ENCODE data around the gene RFXANK. TPM values are rescaled to one million over a fixed set of nuclear protein-coding genes. Genes with fewer than 3 reads are reported as not detected.
A peak's percentile ranks its signal among the peaks of the same experiment; 100 is the strongest.

The RFXANK gene
- total RNA-seq, 1 experiment from 2014 or later = 73.4 TPM

DNA sequence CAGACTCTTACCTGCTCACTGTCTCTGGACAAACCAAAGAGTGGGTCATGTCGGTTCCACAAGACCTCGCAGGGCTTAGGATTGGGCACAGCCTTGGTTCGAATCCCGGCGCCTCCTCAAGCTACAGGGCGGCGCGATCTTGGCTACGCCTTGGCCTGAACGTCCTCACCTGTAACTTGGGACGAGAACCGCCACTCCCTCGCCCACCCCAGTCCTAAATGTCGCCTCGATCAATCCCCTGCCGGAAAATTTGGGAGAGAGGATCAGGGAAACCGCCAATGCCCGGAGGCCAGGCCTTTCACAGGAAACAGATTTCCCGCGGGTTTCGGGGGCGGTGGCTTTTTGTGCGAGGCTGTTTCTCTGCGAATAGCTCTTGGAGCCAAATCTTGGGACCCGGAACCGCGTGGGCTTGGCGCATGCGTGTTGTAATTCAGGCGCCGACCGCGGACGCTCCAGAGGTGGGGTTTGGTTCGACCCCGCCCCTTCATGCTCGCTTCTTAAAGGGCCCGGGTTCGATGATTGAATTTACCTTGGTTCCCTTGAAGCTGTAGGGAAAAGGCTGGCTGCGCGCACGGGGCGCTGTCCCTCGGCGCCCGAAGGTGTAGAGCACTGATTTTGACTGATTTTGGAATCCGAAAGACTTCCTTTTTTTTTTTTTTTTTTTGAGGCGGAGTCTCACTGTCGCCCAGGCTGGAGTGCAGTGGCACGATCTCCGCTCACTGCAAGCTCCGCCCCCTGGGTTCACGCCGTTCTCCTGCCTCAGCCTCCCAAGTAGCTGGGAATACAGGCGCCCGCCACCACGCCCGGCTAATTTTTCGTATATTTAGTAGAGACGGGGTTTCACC lies 11.2 kb downstream of the RFXANK start, which contains the start of gene NR2C2AP:
TSS of gene NR2C2AP (minus strand) at position 403 of the 845 bp plus-strand sequence. CDS start at position 49, 354 bp downstream.
- intact Hi-C loops (cut with micrococcal nuclease; ENCODE audit: unreplicated experiment) = loop anchor here (1.0 kb wide), 1 partner anchor 11 kb away; the partner anchor contains the start of genes BORCS8 and RFXANK
- BruUV-seq (replicated peaks) = TSS peak; percentile 91

DNA sequence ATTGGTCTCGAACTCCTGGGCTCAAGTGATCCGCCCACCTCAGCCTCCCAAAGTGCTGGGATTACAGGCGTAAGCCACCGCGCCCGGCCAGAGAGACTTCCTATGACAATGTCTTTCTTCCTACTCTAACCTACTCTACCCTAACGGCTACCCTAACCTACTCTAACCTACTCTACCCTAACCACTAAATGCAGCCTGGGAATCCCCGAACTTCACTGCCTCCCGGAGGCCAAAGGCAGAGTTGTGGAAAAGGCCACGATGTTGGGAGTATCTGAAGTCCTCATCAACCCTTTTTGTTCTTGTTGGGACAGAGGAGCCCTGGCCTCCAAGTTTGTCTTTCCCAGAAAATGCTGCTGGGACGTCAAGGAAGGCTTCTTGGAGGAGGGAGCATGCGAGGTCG lies 12.1 kb downstream of the RFXANK start:
- Histone ChIP-seq H3K27me3 (replicated peaks; ENCODE audit: control insufficient read depth, insufficient read depth, low read length) (no peaks in the 10 kb centered on the region), H3K4me3 (ENCODE audit: low read depth, low read length) (no peak overlapping the region), H3K9me3 (no peaks in the 10 kb centered on the region), H3K4me1 (peaks cover 4% of the 10 kb centered on the region; the same call in 1 of the 2 replicates), H3K36me3 (ENCODE audit: control insufficient read depth, insufficient read depth, low read length) (no peaks in the 10 kb centered on the region)
- peaks cover 28% of the 10 kb centered on the region for H3K36me3 Mint-ChIP-seq (ENCODE audit: insufficient read depth, unreplicated experiment)
- CTCF ChIA-PET = no interaction called here
- no peaks in the 10 kb centered on the region for H3K4me1 Mint-ChIP-seq (ENCODE audit: low read depth, unreplicated experiment)
- POLR2A ChIA-PET = no interaction called here
- TF ChIP-seq, protein P1, sequence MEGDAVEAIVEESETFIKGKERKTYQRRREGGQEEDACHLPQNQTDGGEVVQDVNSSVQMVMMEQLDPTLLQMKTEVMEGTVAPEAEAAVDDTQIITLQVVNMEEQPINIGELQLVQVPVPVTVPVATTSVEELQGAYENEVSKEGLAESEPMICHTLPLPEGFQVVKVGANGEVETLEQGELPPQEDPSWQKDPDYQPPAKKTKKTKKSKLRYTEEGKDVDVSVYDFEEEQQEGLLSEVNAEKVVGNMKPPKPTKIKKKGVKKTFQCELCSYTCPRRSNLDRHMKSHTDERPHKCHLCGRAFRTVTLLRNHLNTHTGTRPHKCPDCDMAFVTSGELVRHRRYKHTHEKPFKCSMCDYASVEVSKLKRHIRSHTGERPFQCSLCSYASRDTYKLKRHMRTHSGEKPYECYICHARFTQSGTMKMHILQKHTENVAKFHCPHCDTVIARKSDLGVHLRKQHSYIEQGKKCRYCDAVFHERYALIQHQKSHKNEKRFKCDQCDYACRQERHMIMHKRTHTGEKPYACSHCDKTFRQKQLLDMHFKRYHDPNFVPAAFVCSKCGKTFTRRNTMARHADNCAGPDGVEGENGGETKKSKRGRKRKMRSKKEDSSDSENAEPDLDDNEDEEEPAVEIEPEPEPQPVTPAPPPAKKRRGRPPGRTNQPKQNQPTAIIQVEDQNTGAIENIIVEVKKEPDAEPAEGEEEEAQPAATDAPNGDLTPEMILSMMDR (IDR thresholded peaks at IDR 0.05; ENCODE audit: insufficient read depth in 1 of 2, low read depth in 1 of 2, low read length in 1 of 2, severe bottlenecking in 1 of 2, unreplicated experiment in 1 of 2) = no peak
- peak overlapping the region; percentile 87 for H3K27ac Mint-ChIP-seq (ENCODE audit: unreplicated experiment)
- no peaks in the 10 kb centered on the region for H3K9me3 Mint-ChIP-seq (ENCODE audit: unreplicated experiment)
- BruUV-seq (replicated peaks) = TSS peak; percentile 20
- intact Hi-C loops (cut with micrococcal nuclease; ENCODE audit: unreplicated experiment) = no loop called here
- DNase-seq = no peak
- H3K27me3 Mint-ChIP-seq (ENCODE audit: insufficient read depth, unreplicated experiment) = peaks cover 3% of the 10 kb centered on the region
- H3K4me3 Mint-ChIP-seq (ENCODE audit: unreplicated experiment) = peak overlapping the region; percentile 83

More for the DNA sequence above, 11.2 kb downstream of the RFXANK start, which contains the start of gene NR2C2AP:
- Mint-ChIP-seq H3K4me1 (ENCODE audit: low read depth, unreplicated experiment) (no peaks in the 10 kb centered on the region), H3K27ac (ENCODE audit: unreplicated experiment) (peak within 1 kb of the TSS; percentile 87), H3K4me3 (ENCODE audit: unreplicated experiment) (peak within 1 kb of the TSS; percentile 83), H3K9me3 (ENCODE audit: unreplicated experiment) (no peaks in the 10 kb centered on the region), H3K27me3 (ENCODE audit: insufficient read depth, unreplicated experiment) (peaks cover 3% of the 10 kb centered on the region), H3K36me3 (ENCODE audit: insufficient read depth, unreplicated experiment) (peaks cover 34% of the 10 kb centered on the region)
- H3K9me3 ChIP-seq = no peaks in the 10 kb centered on the region
- H3K36me3 ChIP-seq (ENCODE audit: control insufficient read depth, insufficient read depth, low read length) = no peaks in the 10 kb centered on the region
- ChIA-PET POLR2A (interaction anchor here (0.5 to 1.8 kb wide), 3 partner anchors 11 to 70 kb away, joined by 3 to 18 read pairs (median 12); partner anchors contain the start of genes BORCS8 and RFXANK), CTCF (interaction anchor here (0.7 to 1.1 kb wide), 4 partner anchors 22 to 1871 kb away, joined by 4 to 12 read pairs (median 6); no protein-coding TSS in a partner anchor)
- DNase-seq = peak; percentile 90 to 92
- TF ChIP-seq, protein P1 (IDR thresholded peaks at IDR 0.05; ENCODE audit: insufficient read depth in 1 of 2, low read depth in 1 of 2, low read length in 1 of 2, severe bottlenecking in 1 of 2, unreplicated experiment in 1 of 2) = no peak
- H3K27me3 ChIP-seq (replicated peaks; ENCODE audit: control insufficient read depth, insufficient read depth, low read length) = no peaks in the 10 kb centered on the region
- H3K4me1 ChIP-seq = peaks cover 4% of the 10 kb centered on the region; the same call in 1 of the 2 replicates
- peak within 1 kb of the TSS; percentile 67 for H3K4me3 ChIP-seq (ENCODE audit: low read depth, low read length)
